Muscle of leg (tissue), 11 donors: ENCODE measurements around the gene CHD1. TPM values are rescaled to one million over a fixed set of nuclear protein-coding genes. Genes with fewer than 3 reads are reported as not detected.

Source experiments
- DNase-seq: peaks from one replicate; pipeline ENCODE4 v3.0.0; 2013
- H3K27ac ChIP-seq: one replicate; pipeline ENCODE4 v1.5.1; 2013; ENCODE audit warnings: mild to moderate bottlenecking, low read length, control low read depth
- H3K27me3 ChIP-seq: one replicate; pipeline ENCODE4 v1.6.1; 2013; ENCODE audit warnings: low read length; ENCODE audit not compliant: control insufficient read depth, insufficient read depth
- H3K36me3 ChIP-seq: one replicate; pipeline ENCODE4 v1.6.1; 2013; ENCODE audit warnings: low read length; ENCODE audit not compliant: control insufficient read depth, insufficient read depth
- H3K4me1 ChIP-seq: one replicate; pipeline ENCODE4 v1.6.1; 2013; ENCODE audit warnings: low read length; ENCODE audit not compliant: control insufficient read depth, insufficient read depth
- H3K4me3 ChIP-seq: one replicate; pipeline ENCODE4 v1.5.1; 2013; ENCODE audit warnings: low read length, control low read depth
- H3K9me3 ChIP-seq: replicated peaks from 2 replicates; pipeline ENCODE4 v1.6.1; 2013; ENCODE audit warnings: low read depth, low read length; ENCODE audit not compliant: control insufficient read depth
- WGBS: methylation state at CpG from one replicate; pipeline ENCODE4 v1.1.5; 2013; ENCODE audit warnings: missing lambda C conversion rate; ENCODE audit not compliant: insufficient coverage; 5-methylcytosine and 5-hydroxymethylcytosine counted together
- polyA plus RNA-seq, 8 donors: library from polyadenylated mRNA; unstranded; fragments of 120-200 nt; gene quantifications; one replicate each; pipeline versions ENCODE4 v1.2.1 to v1.2.3, GENCODE V29; 2013; ENCODE audit warnings: inconsistent platforms in 1 of 8, low replicate concordance in 1 of 8; ENCODE audit not compliant: insufficient read length in 8 of 8, insufficient read depth in 1 of 8
- total RNA-seq: library from RNA; stranded (reverse); fragments of 120-200 nt; gene quantifications from one replicate; pipeline ENCODE4 v1.2.4, GENCODE V29; 2013

CHD1 gene
- total and polyA plus RNA-seq, 9 donors = 24.8 to 41.5 (median 30.9) TPM

GRCh38 chr5:98938464-98938863, 9.7 kb upstream of the CHD1 start:
- no peaks in the 10 kb centered on the region for H3K9me3 ChIP-seq
- WGBS = 33% methylated on average over 1 of the region's 2 CpGs
- DNase-seq = peak; percentile 57
- no peak overlapping the region for H3K4me3 ChIP-seq
- H3K36me3 ChIP-seq = no peaks in the 10 kb centered on the region
- peaks cover 24% of the 10 kb centered on the region for H3K4me1 ChIP-seq
- no peaks in the 10 kb centered on the region for H3K27me3 ChIP-seq
- H3K27ac ChIP-seq = no peak overlapping the region

DNA sequence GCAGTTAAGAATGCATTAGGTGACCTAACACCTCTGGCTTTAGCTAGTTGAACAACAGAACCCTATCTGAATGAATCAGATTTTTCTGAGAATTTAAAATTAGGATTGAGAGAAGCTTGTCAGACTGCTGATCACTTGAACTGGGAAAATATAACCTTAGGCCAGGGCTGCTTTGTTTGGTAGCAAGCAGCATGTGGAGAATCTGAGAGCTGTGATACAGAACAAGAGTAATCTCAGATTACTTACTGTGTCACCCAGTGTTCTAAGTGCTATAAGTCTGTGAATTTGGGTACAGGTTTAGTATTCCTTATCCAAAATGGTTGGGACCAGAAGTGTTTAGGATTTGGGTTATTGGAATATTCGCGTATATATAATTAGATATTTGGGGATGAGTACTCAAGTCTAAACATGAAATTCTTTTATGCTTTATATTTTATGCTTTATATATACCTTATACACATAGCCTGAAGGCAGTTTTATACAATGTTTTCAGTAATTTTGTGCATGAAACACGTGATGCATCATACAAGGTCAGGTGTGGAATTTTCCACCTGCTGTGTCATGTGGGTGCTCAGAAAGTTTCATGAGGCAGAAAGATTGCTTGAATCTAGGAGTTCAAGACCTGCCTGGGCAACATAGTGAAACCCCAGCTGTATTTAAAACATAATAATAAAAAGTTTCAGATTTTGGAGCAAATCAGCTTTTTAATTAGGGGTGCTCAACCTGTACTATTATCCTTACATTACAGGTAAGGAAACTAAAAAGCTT, 8.3 kb upstream of the CHD1 start:
- H3K36me3 ChIP-seq = no peaks in the 10 kb centered on the region
- H3K27me3 ChIP-seq = no peaks in the 10 kb centered on the region
- no peak overlapping the region for H3K27ac ChIP-seq
- no CpG with 5 or more reads among the region's 3 CpGs for WGBS
- H3K4me1 ChIP-seq = peaks cover 22% of the 10 kb centered on the region
- H3K4me3 ChIP-seq = no peak overlapping the region
- no peaks in the 10 kb centered on the region for H3K9me3 ChIP-seq
- DNase-seq = no peak

DNA sequence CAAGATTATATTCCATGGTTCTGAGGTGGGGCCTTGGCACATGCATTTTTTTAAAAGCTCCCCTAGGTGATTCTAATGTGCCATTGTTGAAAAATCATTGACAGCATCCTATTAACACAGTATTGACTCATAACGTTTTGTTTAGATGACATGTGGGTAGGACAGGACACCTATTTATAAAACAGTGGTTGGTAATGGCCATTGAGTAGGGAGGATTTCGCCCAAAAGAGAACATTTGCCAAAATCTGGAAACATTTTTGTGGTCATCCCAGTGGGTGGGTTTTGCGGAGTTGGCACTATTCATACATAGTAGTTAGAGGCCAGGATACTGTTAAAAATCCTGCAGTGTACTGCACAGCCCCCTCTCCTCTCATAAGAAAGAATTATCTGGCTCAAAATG, 6.4 kb upstream of the CHD1 start:
- no peak overlapping the region for H3K4me3 ChIP-seq
- H3K9me3 ChIP-seq = no peaks in the 10 kb centered on the region
- DNase-seq = no peak
- H3K36me3 ChIP-seq = no peaks in the 10 kb centered on the region
- H3K27me3 ChIP-seq = no peaks in the 10 kb centered on the region
- WGBS = 80% methylated on average over 1 of the region's 3 CpGs
- H3K27ac ChIP-seq = no peak overlapping the region
- H3K4me1 ChIP-seq = peaks cover 15% of the 10 kb centered on the region

DNA sequence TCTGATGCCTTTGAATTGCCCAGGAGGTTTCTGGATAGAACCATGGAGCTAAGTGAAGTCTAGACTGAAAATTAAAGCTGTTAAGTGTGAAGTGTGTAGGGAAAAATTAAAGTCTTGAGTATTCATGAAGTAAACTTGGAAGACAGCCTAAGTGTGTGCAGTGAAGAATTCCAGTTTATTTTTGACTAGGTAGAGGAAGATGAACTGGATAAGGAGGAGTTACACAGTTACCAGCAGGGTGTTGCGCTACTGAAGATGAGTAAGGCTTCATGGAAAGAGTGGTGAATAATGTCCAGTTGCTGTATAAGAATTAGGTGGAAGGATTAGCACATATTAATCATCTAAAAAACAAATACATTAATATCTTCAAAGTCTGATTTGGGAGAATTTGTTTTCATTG, 5.7 kb upstream of the CHD1 start:
- H3K27me3 ChIP-seq = no peaks in the 10 kb centered on the region
- WGBS = no CpG with 5 or more reads among the region's 1 CpG
- H3K9me3 ChIP-seq = no peaks in the 10 kb centered on the region
- H3K27ac ChIP-seq = no peak overlapping the region
- no peaks in the 10 kb centered on the region for H3K36me3 ChIP-seq
- no peak overlapping the region for H3K4me3 ChIP-seq
- peaks cover 17% of the 10 kb centered on the region for H3K4me1 ChIP-seq
- no peak for DNase-seq

- Histone ChIP-seq H3K36me3 (no peaks in the 10 kb centered on the region), H3K4me1 (peaks cover 11% of the 10 kb centered on the region), H3K27ac (peak overlapping the region; percentile 7), H3K9me3 (no peaks in the 10 kb centered on the region), H3K27me3 (no peaks in the 10 kb centered on the region), H3K4me3 (no peak overlapping the region)
- DNase-seq = peak; percentile 39
- 88% methylated on average over 5 of the region's 5 CpGs for WGBS
These were observed 4.8 kb upstream of the CHD1 start for GRCh38 chr5:98933445-98934072.

DNA sequence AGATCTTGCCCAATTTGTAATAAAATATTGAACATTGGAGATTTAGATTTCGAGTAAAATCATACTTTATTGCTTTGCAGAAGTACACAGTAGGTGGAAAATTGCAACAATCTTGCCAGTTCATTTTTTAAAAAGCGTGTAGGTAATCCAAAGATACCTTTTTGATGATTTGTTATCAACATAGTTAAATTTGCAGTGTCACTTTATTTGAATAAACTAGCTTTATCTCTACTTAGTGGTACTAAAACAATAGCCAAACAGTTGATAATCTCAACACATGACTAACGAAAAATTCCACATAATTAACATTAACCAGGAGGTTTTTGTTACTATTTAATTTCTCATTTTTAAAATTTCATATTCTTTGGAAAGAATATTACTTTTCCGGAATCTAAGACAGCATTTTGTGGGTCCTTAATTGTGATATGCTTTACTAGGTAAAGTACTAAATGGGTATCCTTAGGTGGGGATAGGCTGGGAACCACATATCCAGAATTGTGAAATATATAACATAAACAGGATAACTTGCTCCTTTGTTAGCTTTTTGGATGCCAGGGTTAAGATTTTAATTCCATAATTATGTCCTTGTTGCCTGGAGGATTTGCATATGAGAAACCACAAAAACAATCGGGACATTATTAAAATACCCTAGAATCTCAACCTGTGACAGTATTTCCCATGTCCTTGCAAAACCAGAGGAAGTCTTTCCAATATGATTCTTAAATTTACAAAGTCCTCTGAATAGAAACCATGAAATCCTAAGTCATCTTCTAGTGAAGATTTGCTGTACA, 2.4 kb upstream of the CHD1 start:
- no peak overlapping the region for H3K27ac ChIP-seq
- H3K27me3 ChIP-seq = no peaks in the 10 kb centered on the region
- no peak overlapping the region for H3K4me3 ChIP-seq
- H3K9me3 ChIP-seq = no peaks in the 10 kb centered on the region
- no CpG with 5 or more reads among the region's 5 CpGs for WGBS
- H3K4me1 ChIP-seq = peaks cover 6% of the 10 kb centered on the region
- DNase-seq = no peak
- no peaks in the 10 kb centered on the region for H3K36me3 ChIP-seq

GRCh38 chr5:98929710-98930298, 997 bp upstream of the CHD1 start:
- Histone ChIP-seq H3K27ac (peak overlapping the region; percentile 100), H3K4me3 (peak overlapping the region; percentile 97), H3K9me3 (no peaks in the 10 kb centered on the region), H3K27me3 (no peaks in the 10 kb centered on the region), H3K4me1 (peaks cover 6% of the 10 kb centered on the region), H3K36me3 (no peaks in the 10 kb centered on the region)
- WGBS = 2% methylated on average over 7 of the region's 21 CpGs
- peak; percentile 97 for DNase-seq

DNA sequence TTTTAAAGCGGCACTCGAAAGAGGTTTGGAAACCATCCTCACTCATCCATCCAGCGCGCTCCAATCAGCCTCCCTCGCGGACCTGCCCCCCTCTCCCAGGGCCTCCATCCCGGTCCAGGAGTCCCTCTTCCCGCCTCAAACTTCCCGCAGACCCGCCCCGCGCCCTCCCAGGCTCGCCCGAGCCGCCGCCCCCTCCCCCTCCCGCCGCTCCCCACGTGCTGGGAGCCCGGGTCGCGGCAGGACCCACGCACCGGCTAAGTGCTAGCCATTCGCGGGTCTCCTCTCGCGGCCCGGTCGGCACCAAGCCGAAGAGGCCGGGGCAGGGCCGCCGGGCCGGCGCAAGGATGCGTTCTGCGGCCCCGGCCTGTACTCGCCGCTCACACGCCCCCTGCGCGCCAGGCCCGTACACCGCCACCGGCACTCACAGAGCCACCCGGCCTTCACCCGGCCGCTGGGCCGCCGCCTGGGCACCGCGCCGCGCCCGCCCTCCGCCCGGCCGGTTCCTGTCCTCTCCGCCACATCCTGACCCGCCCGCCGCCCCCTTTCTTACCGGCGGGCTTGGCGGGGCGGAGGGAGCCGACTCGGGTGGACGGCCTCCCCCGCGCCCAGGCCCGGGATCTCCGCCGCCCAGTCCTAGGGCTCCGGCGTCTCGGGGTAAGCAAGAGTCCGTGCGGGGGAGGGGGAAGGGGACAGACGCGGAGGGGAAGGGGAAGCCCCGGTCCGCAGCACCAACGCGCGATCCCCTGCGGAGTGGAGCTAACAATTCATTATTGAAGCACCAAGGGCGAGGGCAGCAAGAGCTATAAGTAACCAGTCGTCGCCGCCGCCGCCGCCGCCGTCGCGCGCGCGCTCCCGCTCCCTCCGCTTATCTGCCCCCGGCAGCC, 576 bp downstream of the CHD1 start:
- DNase-seq = peak; percentile 92
- peak overlapping the region; percentile 73 for H3K4me3 ChIP-seq
- H3K36me3 ChIP-seq = peaks cover 11% of the 10 kb centered on the region
- no peaks in the 10 kb centered on the region for H3K9me3 ChIP-seq
- H3K27ac ChIP-seq = peak overlapping the region; percentile 98
- H3K27me3 ChIP-seq = no peaks in the 10 kb centered on the region
- under 1% methylated on average over 95 of the region's 106 CpGs for WGBS
- peaks cover 6% of the 10 kb centered on the region for H3K4me1 ChIP-seq

GRCh38 chr5:98927242-98927988, 1.4 kb downstream of the CHD1 start:
- peak overlapping the region; percentile 98 for H3K27ac ChIP-seq
- no peaks in the 10 kb centered on the region for H3K27me3 ChIP-seq
- H3K9me3 ChIP-seq = no peaks in the 10 kb centered on the region
- H3K4me3 ChIP-seq = peak overlapping the region; percentile 73
- peak; percentile 91 for DNase-seq
- peaks cover 6% of the 10 kb centered on the region for H3K4me1 ChIP-seq
- H3K36me3 ChIP-seq = peaks cover 13% of the 10 kb centered on the region
- WGBS = 0% methylated on average over 8 of the region's 14 CpGs
